HG02970 (cell line): ENCODE data around the gene HMCN1.

ENCODE experiments used
- ATAC-seq: cut with Tn5 transposase; IDR thresholded peaks from one replicate; pipeline ENCODE4 v1.9.1; 2021; ENCODE audit warnings: mild to moderate bottlenecking, moderate library complexity, moderate number of reproducible peaks; ENCODE audit not compliant: unreplicated experiment, low FRiP score

HMCN1 gene

DNA sequence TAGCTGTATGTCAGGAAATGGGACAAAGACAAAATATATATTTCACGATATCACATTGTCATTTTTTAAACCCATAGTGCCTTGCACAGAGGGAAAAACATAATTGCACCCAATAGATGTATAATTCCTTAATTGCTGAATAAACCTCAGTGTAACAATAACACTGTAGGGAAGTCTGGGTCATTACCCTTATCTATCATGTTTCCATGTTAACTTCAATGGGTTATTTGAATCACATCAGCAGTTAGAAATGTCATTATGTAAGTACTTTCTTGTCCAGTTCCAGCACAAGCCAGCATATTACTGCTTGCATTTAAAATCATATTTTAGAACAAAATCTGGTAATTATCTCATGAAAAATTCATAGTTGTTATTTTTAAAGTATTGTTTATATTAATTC, 222.7 kb downstream of the HMCN1 start:
- no peak for ATAC-seq

DNA sequence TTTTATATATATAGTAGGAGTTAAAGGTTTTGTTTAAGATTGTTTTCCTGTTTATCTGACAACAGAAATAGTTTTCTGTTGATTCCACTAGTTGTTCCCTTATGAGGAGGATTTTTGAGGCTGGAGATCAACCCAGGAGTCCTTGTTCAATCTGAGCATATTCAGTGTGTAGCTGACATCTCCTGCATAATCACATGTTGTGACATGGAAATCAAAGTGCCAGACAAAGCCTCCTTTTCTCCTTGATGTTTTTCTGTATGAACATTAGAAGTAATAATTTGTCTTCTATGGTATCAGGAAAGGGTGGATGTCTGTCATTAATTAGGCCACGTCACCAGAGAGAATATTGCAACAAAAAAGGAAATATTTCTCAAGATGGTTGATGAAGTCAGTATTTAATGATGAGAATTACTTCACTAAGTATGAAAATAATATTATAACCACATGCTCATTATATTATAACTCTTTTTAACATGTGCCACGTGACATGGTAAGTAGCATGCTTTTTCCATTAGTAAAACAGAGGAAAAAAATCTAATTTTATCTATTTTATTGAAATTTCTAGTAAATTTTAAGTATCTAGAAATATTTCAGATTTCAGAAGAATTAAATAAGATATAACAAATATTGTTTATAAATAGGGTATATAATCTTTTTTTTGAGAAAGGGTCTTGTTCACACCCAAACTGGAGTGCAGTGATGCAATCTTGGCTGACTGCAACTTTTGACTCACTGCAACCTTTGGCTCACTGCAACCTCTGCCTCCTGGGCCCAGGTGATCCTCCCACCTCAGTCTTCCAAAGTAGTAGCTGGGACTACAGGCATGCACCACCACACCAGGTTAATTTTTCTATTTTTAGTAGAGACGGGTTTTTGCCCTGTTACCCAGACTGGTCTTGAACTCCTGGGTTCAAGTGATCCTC, 223.5 kb downstream of the HMCN1 start:
- ATAC-seq = no peak

- no peak for ATAC-seq
Observed at GRCh38 chr1:185960422-185961321, 226.5 kb downstream of the HMCN1 start.

GRCh38 chr1:185961664-185962063, 227.5 kb downstream of the HMCN1 start:
- no peak for ATAC-seq

GRCh38 chr1:185964946-185965345, 230.8 kb downstream of the HMCN1 start:
- no peak for ATAC-seq

- ATAC-seq = no peak
Observed at GRCh38 chr1:185965870-185966269, 231.7 kb downstream of the HMCN1 start.

- ATAC-seq = no peak
Observed at GRCh38 chr1:185966471-185966870, 232.3 kb downstream of the HMCN1 start.

GRCh38 chr1:185969028-185969427, 234.8 kb downstream of the HMCN1 start:
- ATAC-seq = no peak

DNA sequence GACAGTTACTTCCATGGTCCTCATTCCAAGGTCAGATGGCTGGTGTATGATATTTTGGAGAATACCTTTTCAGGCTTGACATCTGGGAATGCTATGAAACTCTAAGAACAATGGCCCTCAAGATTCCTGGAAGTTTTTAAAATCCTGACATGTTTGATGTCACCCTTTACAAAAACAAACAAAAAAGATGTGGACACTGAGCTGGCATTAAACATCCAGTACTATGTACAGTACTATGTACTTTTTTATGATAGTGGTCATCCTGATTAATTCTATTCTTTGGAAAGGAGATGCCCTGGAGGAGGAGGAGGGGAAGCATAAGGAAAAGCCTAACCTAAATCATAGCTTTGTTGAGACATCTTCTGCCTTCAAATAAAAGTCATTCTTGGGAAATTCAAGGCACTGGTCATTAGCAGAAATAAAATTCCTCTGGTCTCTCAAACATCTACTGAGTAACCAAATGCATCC, 235.4 kb downstream of the HMCN1 start:
- ATAC-seq = no peak

GRCh38 chr1:185971688-185972087, 237.5 kb downstream of the HMCN1 start:
- no peak for ATAC-seq

GRCh38 chr1:185972096-185972850, 238.1 kb downstream of the HMCN1 start:
- ATAC-seq = no peak

DNA sequence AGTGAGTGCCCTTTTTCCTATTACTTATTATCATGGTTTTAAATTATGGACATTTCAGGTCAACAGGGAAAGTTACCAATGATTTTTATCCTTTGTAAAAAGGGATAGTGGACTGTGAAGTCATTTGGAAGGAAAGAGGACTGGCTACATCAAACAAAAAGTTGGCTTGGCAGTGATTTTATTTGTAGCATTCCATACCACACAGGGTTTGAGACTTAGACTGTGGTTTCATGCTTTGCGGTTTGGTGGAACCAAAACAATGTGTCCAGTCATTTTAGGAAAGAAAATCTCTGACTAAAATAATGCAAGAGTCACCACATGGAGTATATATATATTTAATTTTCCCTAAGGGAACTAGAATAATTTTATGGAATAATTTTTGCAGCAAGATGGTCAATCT, 239.5 kb downstream of the HMCN1 start:
- no peak for ATAC-seq

DNA sequence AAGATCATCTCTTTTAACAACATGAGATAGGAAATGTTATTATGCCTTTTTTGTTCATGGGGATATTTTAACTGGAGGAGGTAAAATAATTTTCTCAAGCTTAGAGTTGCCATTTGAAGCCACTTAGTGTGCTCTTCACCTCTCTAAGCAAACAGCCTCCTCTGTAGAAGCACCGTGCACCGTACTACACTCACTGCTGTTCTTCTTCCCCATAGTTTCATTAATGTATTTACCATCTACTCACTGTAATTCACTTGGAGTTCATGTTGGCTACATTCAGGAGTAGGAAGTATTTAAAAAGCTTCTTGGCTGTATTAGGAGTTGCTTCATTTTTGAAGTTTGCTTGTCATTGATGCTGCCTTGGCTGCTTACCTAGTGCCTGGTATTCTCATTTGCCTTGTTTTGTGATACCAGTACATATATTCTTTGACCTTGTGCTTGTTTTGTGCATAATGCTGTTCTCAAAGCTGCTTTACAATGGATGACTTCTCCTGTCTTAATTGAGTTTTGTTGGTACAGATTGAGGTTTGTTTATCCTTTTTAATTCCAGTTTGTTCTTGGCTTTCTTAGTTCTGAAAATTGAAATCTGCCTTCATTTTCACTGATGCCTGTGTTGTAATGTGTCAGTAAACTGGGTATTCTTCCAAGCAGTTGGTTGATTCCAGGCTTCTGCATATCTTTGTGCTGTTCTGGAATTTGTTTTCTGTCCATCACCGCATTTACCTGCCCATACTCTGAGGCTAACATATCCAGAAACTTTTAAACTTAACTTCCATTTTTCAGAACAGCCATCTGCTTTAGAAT, 240.4 kb downstream of the HMCN1 start:
- ATAC-seq = no peak

GRCh38 chr1:185980891-185981290, 246.7 kb downstream of the HMCN1 start:
- ATAC-seq = no peak

DNA sequence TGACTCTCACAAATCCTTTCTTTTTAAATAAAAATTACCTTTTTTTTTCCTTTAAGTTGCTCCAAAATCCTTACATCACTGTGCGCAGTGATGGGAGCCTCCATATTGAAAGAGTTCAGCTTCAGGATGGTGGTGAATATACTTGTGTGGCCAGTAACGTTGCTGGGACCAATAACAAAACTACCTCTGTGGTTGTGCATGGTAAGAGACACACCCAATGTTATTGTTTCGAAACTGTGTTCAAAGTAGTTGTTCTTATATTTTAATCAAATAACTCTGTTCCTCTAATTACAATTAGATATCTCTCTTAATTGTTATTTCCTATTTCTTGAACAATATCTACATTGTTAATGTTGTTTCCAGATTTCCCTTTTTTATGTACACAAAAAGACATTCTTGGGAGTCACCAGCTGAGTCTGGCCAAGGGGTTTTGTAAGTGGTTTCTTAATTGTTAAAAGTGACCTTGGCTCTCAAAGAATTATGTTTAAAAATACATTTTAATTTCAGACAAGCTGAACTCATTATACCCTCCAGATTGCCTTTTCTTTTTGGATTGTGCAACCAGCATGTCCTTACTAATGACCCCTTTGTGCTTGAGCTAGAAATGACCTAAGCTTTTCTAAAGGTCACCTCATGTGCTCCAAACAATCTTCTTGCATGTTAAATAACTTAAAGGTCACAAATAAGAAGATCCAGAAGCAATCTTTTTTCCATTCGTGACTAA, 250.1 kb downstream of the HMCN1 start:
- no peak for ATAC-seq

- no peak for ATAC-seq
Observed at GRCh38 chr1:185987611-185988321, 253.6 kb downstream of the HMCN1 start.

DNA sequence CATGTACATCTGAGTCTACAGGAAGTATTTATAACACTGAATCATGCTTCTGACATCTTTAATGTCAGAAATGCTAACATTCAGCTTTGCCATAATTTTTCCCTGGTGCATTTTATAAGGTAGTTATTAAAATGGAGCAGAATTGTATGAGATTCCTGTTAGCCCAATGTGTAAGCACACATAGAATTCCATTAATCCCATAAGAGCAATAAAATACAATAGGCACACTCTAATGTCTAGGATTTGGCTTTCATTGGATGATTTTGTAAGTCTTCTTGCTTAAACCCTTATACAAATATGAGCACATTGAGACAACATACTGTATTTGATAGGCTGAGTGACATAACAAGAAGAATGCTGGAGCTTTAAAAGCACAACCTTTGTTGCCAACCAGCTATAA, 256.4 kb downstream of the HMCN1 start:
- no peak for ATAC-seq

DNA sequence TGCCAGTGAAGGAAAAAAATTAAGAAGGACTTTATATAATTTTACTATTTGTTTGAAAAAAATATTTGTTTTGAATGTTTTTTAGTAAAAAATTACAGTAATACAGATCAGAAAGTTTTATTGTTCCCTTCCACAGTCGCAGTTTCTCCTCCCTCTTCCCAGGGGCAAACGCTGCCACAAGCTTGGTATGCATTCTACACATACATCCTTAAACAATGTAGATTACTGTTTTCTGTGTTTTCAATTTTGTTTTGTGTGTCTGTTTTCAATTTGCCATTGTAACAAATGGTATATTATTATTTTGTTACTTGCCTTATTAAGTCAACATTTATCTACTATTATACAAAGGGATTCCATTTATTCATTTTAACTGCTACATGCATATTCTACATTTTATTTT, 257.1 kb downstream of the HMCN1 start:
- ATAC-seq = no peak
